CD4-positive, alpha-beta T cell (primary cell): Measurements from ENCODE around the gene SYT17. TPM values are rescaled to one million over a fixed set of nuclear protein-coding genes. Genes with fewer than 3 reads are reported as not detected.

ENCODE experiments used
- ATAC-seq: fragments of 200-7000 bp; cut with Tn5 transposase; one replicate; pipeline ENCODE4 v1.10.0; 2022; ENCODE audit warnings: mild to moderate bottlenecking; ENCODE audit not compliant: poor library complexity
- CTCF ChIA-PET: fragments of 350-600 bp; sonication (Branson Sonifier 250); formaldehyde crosslinking; loops from one replicate; lab custom pipeline; 2021; ENCODE audit warnings: antibody characterized with exemption, inconsistent platforms; lab: Charles Lee
- POLR2A ChIA-PET: fragments of 350-600 bp; sonication (Branson Sonifier 250); formaldehyde crosslinking; loops from one replicate; lab custom pipeline; 2021; ENCODE audit warnings: antibody characterized with exemption, inconsistent platforms; lab: Charles Lee
- DNase-seq, 14 experiments: peaks; one replicate each; pipeline ENCODE4 v3.0.0-alpha.2; 2013 to 2020; ENCODE audit warnings: mixed read lengths in 2 of 14
- H3K27ac ChIP-seq, 2 donors: one replicate each; pipeline versions ENCODE4 v1.5.1 to v1.7.0; 2013; ENCODE audit warnings: low read length in 2 of 2, low read depth in 1 of 2, mild to moderate bottlenecking in 1 of 2
- H3K27me3 ChIP-seq, 2 experiments: 1 replicate in 1 of 2; 2 replicates in 1 of 2; pipeline versions ENCODE4 v1.6.1 to v1.7.0; 2013; ENCODE audit warnings: low read length in 2 of 2, control low read depth in 1 of 2, mild to moderate bottlenecking in 1 of 2, moderate library complexity in 1 of 2; ENCODE audit not compliant: insufficient read depth in 2 of 2, control insufficient read depth in 1 of 2
- H3K36me3 ChIP-seq: one replicate; pipeline ENCODE4 v1.6.1; 2013; ENCODE audit warnings: low read length, control low read depth; ENCODE audit not compliant: insufficient read depth
- H3K4me1 ChIP-seq: one replicate; pipeline ENCODE4 v1.6.1; 2013; ENCODE audit warnings: low read length, control low read depth; ENCODE audit not compliant: insufficient read depth
- H3K4me3 ChIP-seq: one replicate; pipeline ENCODE4 v1.5.1; 2013; ENCODE audit warnings: mild to moderate bottlenecking, low read length, moderate library complexity
- H3K9me3 ChIP-seq, 2 experiments: 1 replicate in 1 of 2; 2 replicates in 1 of 2; pipeline versions ENCODE4 v1.6.1 to v1.7.0; 2013; ENCODE audit warnings: low read length in 2 of 2, mild to moderate bottlenecking in 2 of 2, control low read depth in 1 of 2, moderate library complexity in 1 of 2; ENCODE audit not compliant: control insufficient read depth in 1 of 2, insufficient read depth in 1 of 2
- H3K27ac Mint-ChIP-seq: one replicate; pipeline ENCODE4 v1.8.0; 2020; ENCODE audit warnings: mixed read lengths
- H3K27me3 Mint-ChIP-seq: one replicate; pipeline ENCODE4 v1.8.0; 2021; ENCODE audit warnings: mixed read lengths
- H3K36me3 Mint-ChIP-seq: one replicate; pipeline ENCODE4 v1.8.0; 2021; ENCODE audit warnings: low read depth, mixed read lengths
- H3K4me1 Mint-ChIP-seq: one replicate; pipeline ENCODE4 v1.8.0; 2021; ENCODE audit warnings: low read depth, mixed read lengths
- H3K4me3 Mint-ChIP-seq: one replicate; pipeline ENCODE4 v1.8.0; 2020; ENCODE audit warnings: mild to moderate bottlenecking, mixed read lengths
- H3K9me3 Mint-ChIP-seq: one replicate; pipeline ENCODE4 v1.8.0; 2020; ENCODE audit warnings: mixed read lengths
- intact Hi-C, 2 experiments: fragments of 100-400 bp; cut with DNase I in 1 of 2; cut with micrococcal nuclease in 1 of 2; formaldehyde crosslinking; loops; one replicate each; pipeline versions ENCODE4 v1.15.1 to v1.9.0; 2023 to 2025; cut with DNase I, micrococcal nuclease
- total RNA-seq, 174 experiments: library from RNA in 2 of 174; stranded (reverse) in 2 of 174; gene quantifications; one replicate each; pipeline ENCODE4 v1.2.3 and lab custom pipeline; 2021 to 2026
- TF ChIP-seq, protein P1 (sequence below): fragments of 200-600 bp; IDR thresholded peaks from one replicate; pipeline ENCODE4 v1.8.0; 2022; ENCODE audit warnings: antibody characterized with exemption, mild to moderate bottlenecking

Gene SYT17
- total RNA-seq, 2 experiments from 2014 or later = not detected

DNA sequence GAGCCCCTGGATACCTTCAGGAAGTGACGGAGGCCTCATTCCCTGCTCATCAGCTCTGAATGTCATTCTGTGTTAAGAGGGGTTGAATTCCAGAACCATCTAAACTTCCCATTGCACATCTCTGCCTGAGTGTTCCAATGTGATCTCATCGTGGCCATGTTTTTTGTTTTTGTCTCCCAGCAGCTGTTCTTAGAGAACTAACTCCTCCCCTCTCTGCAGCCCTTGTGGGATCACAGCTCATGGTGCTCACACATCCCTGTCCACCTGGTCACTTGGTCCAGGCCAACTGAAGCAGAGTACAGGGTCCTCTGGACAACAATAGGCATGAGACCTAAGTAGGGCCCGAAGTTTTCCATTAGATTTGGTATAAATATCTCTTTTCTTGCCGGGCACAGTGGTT lies 6.0 kb upstream of the SYT17 start:
- intact Hi-C loops = no loop called here
- ChIA-PET POLR2A (no interaction called here), CTCF (no interaction called here)
- Mint-ChIP-seq H3K4me1 (no peaks in the 10 kb centered on the region), H3K9me3 (no peaks in the 10 kb centered on the region), H3K27ac (no peak overlapping the region), H3K27me3 (peaks cover 5% of the 10 kb centered on the region), H3K4me3 (no peak overlapping the region), H3K36me3 (no peaks in the 10 kb centered on the region)
- Histone ChIP-seq H3K36me3 (no peaks in the 10 kb centered on the region), H3K27ac (no peak overlapping the region), H3K9me3 (peaks cover 0 to 10% of the 10 kb centered on the region in 2 experiments), H3K4me1 (no peaks in the 10 kb centered on the region), H3K27me3 (peaks cover 0 to 3% of the 10 kb centered on the region in 2 experiments), H3K4me3 (no peak overlapping the region)
- DNase-seq (no peak), ATAC-seq (no peak)
- TF ChIP-seq, protein P1, sequence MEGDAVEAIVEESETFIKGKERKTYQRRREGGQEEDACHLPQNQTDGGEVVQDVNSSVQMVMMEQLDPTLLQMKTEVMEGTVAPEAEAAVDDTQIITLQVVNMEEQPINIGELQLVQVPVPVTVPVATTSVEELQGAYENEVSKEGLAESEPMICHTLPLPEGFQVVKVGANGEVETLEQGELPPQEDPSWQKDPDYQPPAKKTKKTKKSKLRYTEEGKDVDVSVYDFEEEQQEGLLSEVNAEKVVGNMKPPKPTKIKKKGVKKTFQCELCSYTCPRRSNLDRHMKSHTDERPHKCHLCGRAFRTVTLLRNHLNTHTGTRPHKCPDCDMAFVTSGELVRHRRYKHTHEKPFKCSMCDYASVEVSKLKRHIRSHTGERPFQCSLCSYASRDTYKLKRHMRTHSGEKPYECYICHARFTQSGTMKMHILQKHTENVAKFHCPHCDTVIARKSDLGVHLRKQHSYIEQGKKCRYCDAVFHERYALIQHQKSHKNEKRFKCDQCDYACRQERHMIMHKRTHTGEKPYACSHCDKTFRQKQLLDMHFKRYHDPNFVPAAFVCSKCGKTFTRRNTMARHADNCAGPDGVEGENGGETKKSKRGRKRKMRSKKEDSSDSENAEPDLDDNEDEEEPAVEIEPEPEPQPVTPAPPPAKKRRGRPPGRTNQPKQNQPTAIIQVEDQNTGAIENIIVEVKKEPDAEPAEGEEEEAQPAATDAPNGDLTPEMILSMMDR = no peak

DNA sequence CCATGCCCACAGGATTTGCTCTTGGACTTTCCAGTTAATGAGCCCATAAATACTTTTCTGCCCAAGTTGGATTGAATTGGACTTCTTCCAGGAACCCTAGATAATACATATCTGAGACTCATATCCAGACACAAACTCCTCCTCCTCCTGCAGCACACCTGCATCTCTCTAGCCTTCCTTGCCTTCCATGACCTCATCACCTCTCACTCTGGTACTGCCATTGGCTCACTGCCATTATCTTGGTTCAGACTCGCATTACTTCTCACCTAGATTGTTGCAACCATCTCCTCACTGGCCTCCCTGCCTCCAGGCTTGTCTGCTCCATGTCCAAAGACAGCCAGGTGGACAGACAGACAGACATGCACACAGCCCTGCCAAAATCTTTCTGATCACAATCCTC lies 4.8 kb upstream of the SYT17 start:
- intact Hi-C loops = no loop called here
- no peak for DNase-seq
- H3K4me1 Mint-ChIP-seq = no peaks in the 10 kb centered on the region
- Histone ChIP-seq H3K9me3 (peaks cover 0 to 10% of the 10 kb centered on the region in 2 experiments), H3K4me1 (no peaks in the 10 kb centered on the region), H3K27me3 (peaks cover 2 to 3% of the 10 kb centered on the region in 2 experiments), H3K36me3 (no peaks in the 10 kb centered on the region), H3K4me3 (no peak overlapping the region), H3K27ac (no peak overlapping the region)
- no peaks in the 10 kb centered on the region for H3K36me3 Mint-ChIP-seq
- H3K27ac Mint-ChIP-seq = no peak overlapping the region
- no peak for ATAC-seq
- H3K27me3 Mint-ChIP-seq = peaks cover 5% of the 10 kb centered on the region
- TF ChIP-seq, protein P1 = no peak
- H3K9me3 Mint-ChIP-seq = no peaks in the 10 kb centered on the region
- no peak overlapping the region for H3K4me3 Mint-ChIP-seq
- CTCF ChIA-PET = no interaction called here
- POLR2A ChIA-PET = no interaction called here

DNA sequence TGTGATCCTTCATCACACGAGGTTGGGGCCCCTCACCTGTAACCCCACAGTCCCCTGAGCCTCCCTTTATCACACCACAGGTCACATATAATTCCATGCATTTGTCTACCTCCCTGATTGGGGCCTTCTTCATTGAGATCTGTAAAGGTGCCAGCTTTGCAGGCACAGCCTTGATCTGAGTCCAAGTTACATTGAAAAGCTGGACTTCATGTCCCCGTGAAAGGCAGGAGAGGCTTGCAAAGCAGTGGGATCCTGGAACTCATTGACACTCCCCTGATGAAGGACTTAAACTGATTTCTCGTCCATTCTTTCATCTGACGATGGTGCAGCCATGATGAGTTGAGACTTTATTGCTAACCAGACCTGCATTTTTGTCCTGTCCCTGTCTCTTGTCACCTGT lies 3.8 kb upstream of the SYT17 start:
- no peaks in the 10 kb centered on the region for H3K36me3 Mint-ChIP-seq
- ChIA-PET CTCF (no interaction called here), POLR2A (no interaction called here)
- H3K4me1 ChIP-seq = no peaks in the 10 kb centered on the region
- no peak for DNase-seq
- H3K4me1 Mint-ChIP-seq = no peaks in the 10 kb centered on the region
- no peak overlapping the region for H3K27ac Mint-ChIP-seq
- peaks cover 0 to 10% of the 10 kb centered on the region in 2 experiments for H3K9me3 ChIP-seq
- TF ChIP-seq, protein P1 = no peak
- H3K4me3 ChIP-seq = no peak overlapping the region
- no peaks in the 10 kb centered on the region for H3K36me3 ChIP-seq
- peaks cover 6 to 13% of the 10 kb centered on the region in 2 experiments for H3K27me3 ChIP-seq
- H3K4me3 Mint-ChIP-seq = no peak overlapping the region
- no peak overlapping the region for H3K27ac ChIP-seq
- no peaks in the 10 kb centered on the region for H3K9me3 Mint-ChIP-seq
- no peak for ATAC-seq
- peaks cover 5% of the 10 kb centered on the region for H3K27me3 Mint-ChIP-seq
- intact Hi-C loops = no loop called here
